Measurements from ENCODE around the gene LMTK3.
"Not testable (repeated sequence)": the region's sequence is repeated elsewhere in the genome, so short reads cannot be mapped to it uniquely, and the experiment has no call there.

LMTK3 gene

GRCh38 chr19:48490981-48491792 lies 20.4 kb downstream of the LMTK3 start:
- H3K27ac ChIP-seq, result no peak overlapping the region
- no peak for DNase-seq (ENCODE audit: low read depth, low spot score)

GRCh38 chr19:48489608-48490216 lies 21.9 kb downstream of the LMTK3 start:
- DNase-seq (ENCODE audit: low read depth, low spot score), result no peak

GRCh38 chr19:48488478-48488877 lies 23.2 kb downstream of the LMTK3 start:
- H3K27ac ChIP-seq, result peak overlapping the region; percentile 91
- DNase-seq (ENCODE audit: low read depth, low spot score), result not testable (repeated sequence)

More at GRCh38 chr19:48489608-48490216, 21.9 kb downstream of the LMTK3 start:
- no peak overlapping the region for H3K27ac ChIP-seq

GRCh38 chr19:48487948-48488347 lies 23.7 kb downstream of the LMTK3 start:
- H3K27ac ChIP-seq, result peak overlapping the region; percentile 91
- peak; percentile 69 for DNase-seq (ENCODE audit: low read depth, low spot score)

- H3K27ac ChIP-seq, result peak overlapping the region; percentile 91
- no peak for DNase-seq (ENCODE audit: low read depth, low spot score)
Observed at GRCh38 chr19:48487544-48487943, 24.1 kb downstream of the LMTK3 start.

GRCh38 chr19:48486706-48487105 lies 24.9 kb downstream of the LMTK3 start:
- DNase-seq (ENCODE audit: low read depth, low spot score), result not testable (repeated sequence)
- H3K27ac ChIP-seq, result peak overlapping the region; percentile 91

- DNase-seq (ENCODE audit: low read depth, low spot score), result no peak
- H3K27ac ChIP-seq, result no peak overlapping the region
Observed at GRCh38 chr19:48484931-48485612, 26.6 kb downstream of the LMTK3 start.

GRCh38 chr19:48484247-48484893 lies 27.3 kb downstream of the LMTK3 start:
- DNase-seq (ENCODE audit: low read depth, low spot score), result no peak
- no peak overlapping the region for H3K27ac ChIP-seq

GRCh38 chr19:48483301-48483700 lies 28.3 kb downstream of the LMTK3 start:
- H3K27ac ChIP-seq, result no peak overlapping the region
- no peak for DNase-seq (ENCODE audit: low read depth, low spot score)

GRCh38 chr19:48481846-48482639 lies 29.6 kb downstream of the LMTK3 start:
- no peak for DNase-seq (ENCODE audit: low read depth, low spot score)
- H3K27ac ChIP-seq, result no peak overlapping the region

- H3K27ac ChIP-seq, result peak overlapping the region; percentile 12
- no peak for DNase-seq (ENCODE audit: low read depth, low spot score)
Observed at GRCh38 chr19:48480558-48481500, 30.8 kb downstream of the LMTK3 start.

GRCh38 chr19:48480183-48480557 lies 31.5 kb downstream of the LMTK3 start:
- DNase-seq (ENCODE audit: low read depth, low spot score), result no peak
- peak overlapping the region; percentile 12 for H3K27ac ChIP-seq

- no peak for DNase-seq (ENCODE audit: low read depth, low spot score)
Observed at GRCh38 chr19:48479686-48480085, 31.9 kb downstream of the LMTK3 start.

GRCh38 chr19:48478339-48479256 lies 33.0 kb downstream of the LMTK3 start:
- no peak overlapping the region for H3K27ac ChIP-seq
- no peak for DNase-seq (ENCODE audit: low read depth, low spot score)

More at GRCh38 chr19:48479686-48480085, 31.9 kb downstream of the LMTK3 start:
- no peak overlapping the region for H3K27ac ChIP-seq

GRCh38 chr19:48477698-48478338 lies 33.8 kb downstream of the LMTK3 start:
- DNase-seq (ENCODE audit: low read depth, low spot score), result no peak
- H3K27ac ChIP-seq, result no peak overlapping the region

- no peak overlapping the region for H3K27ac ChIP-seq
- no peak for DNase-seq (ENCODE audit: low read depth, low spot score)
Observed at GRCh38 chr19:48477067-48477685, 34.5 kb downstream of the LMTK3 start.

GRCh38 chr19:48476176-48476575 lies 35.5 kb downstream of the LMTK3 start:
- no peak for DNase-seq (ENCODE audit: low read depth, low spot score)
- no peak overlapping the region for H3K27ac ChIP-seq

All from epithelial cell of prostate (primary cell).